Pulmonary artery endothelial cell (primary cell): ENCODE results near the gene SYNRG. TPM values are rescaled to one million over a fixed set of nuclear protein-coding genes. Genes with fewer than 3 reads are reported as not detected.
"Not testable (repeated sequence)": the region's sequence is repeated elsewhere in the genome, so short reads cannot be mapped to it uniquely, and the experiment has no call there.

Source experiments
- DNase-seq: peaks from one replicate; pipeline ENCODE4 v3.0.0-alpha.2; 2011; ENCODE audit warnings: low read depth, low spot score
- total RNA-seq: library from RNA; depleted of rRNA; stranded (reverse); fragments of >200 nt; gene quantifications from 2 replicates; pipeline ENCODE4 v1.2.3, GENCODE V29; 2014

Gene SYNRG
- total RNA-seq = 12.0 and 15.1 TPM in 2 replicates

- peak; percentile 84 for DNase-seq
These were observed at the start of gene SYNRG for GRCh38 chr17:37609170-37610040. SYNRG (minus strand) TSS chr17:37609418; CDS start chr17:37609355, 63 bp downstream.

- no peak for DNase-seq
These were observed 48.0 kb upstream of the SYNRG start for GRCh38 chr17:37657202-37657601.

- DNase-seq = no peak
These were observed 42.6 kb upstream of the SYNRG start for GRCh38 chr17:37651849-37652248.

GRCh38 chr17:37650419-37651003, 41.3 kb upstream of the SYNRG start:
- DNase-seq = no peak

DNA sequence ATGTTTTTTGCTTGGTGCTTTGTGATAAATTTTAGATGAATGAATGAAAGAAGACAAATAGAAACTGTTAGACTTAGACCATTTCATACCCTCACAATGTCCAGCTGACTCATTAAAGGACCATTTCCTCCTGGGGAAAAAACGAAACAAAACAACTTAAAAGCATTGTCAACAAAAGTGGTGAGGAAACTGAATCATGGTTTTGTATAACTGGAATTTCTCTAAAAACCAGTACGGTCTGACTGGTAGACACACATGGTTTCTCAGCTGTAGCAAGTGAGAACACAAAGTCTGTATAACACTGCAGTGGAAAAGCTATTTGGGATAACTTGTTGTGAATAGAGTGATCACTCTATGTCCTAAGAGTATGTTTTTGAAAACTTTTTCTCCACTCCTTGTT, 39.3 kb upstream of the SYNRG start:
- DNase-seq = peak; percentile 87

DNA sequence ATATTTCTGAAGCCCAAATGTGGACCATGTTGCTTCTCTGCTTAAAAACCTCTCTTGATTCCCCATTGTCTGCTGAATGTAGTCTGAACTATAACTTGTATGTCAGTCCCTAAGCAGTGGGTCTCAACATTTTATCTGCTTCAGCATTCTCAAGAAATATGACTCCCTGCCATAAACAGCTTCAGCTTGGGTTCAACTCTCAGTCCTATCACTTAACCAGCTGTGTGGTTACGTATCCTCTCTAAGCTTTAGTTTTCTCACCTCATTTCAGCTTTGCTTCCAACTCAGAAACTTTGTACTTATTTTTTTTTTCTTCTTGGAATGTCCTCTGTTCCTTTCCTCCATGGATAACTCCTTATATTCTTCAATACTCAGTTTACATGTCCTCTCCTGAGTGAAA, 38.6 kb upstream of the SYNRG start:
- no peak for DNase-seq

DNA sequence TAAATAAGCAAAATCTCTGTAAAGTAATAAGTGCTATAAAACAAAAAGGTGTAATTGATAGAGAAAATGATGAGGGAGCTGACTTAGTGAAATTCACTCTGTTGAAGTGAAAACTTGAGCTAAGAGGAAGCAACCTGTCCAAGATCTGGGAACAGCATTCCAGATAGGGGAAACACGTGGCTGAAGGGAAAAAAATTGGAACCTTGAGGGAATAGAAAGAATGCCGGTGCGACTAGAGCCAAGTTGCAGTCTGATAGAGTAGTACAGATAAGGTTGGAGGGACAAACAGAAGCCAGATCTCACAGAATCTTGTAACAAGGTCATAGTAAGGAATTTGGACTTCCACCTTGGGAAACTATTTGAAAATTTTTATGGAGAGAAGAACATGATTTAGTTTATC, 34.7 kb upstream of the SYNRG start:
- no peak for DNase-seq

GRCh38 chr17:37643118-37643766, 34.0 kb upstream of the SYNRG start, which contains the start of gene DDX52:
DDX52 (minus strand) TSS chr17:37643446; CDS start chr17:37643420, 26 bp downstream.
- peak; percentile 78 for DNase-seq

GRCh38 chr17:37642681-37643080, 33.5 kb upstream of the SYNRG start:
- DNase-seq = no peak

DNA sequence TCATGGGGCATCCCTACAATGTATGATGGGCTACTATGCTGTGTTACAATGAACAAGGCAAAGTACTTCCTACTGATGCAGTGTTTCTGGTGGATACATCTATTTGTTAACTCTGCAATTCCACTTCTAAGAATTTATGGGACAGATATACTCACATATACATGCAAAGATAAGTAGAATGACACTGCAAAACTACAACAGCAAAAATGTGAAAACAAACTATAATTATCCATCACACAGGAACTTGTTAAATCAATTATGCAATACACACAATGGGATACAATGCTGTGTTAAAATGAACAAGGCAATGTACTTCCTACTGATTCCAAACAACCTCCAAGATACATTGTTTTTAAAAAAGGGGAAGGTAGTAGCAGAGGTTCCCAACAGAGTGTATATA, 30.8 kb upstream of the SYNRG start:
- DNase-seq = no peak

DNA sequence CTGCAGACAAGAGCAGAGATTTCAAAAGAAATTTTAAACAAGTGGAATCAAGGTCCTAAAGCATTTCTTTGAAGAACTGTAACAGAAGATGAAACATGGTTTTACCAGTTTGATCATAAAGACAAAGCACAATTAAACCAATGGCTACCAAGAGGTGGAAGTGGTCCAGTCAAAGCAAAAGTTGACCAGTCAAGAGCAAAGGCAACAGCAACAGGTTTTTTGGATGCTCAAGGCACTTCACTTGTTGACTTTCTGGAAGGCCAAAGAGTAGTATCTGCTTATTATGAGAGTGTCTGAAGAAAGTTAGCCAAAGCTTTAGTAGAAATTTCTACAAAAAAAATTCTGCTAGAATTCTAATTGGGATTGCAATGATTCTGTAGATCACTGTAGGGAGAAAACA, 28.7 kb upstream of the SYNRG start:
- no peak for DNase-seq

- not testable (repeated sequence) for DNase-seq
These were observed 7.2 kb upstream of the SYNRG start for GRCh38 chr17:37616430-37616829.

- no peak for DNase-seq
These were observed 5.6 kb upstream of the SYNRG start for GRCh38 chr17:37614823-37615222.

DNA sequence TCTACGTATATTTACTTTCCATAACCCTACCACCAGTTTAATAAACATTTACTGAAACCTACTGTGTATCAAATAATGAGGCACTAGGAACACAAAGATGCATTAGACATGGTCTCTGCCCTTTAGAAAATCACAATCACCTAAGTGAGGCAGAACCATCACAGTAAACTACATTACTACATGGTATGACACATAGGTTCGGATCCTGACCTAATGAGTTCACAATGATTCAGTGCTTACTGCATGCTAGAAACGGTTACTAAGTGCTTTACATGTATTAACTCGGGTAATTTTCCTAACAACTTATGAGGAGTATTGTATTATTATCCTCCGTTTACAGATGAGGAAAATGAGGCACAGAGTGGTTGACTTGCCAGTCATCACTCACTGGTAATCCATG, 5.2 kb upstream of the SYNRG start:
- DNase-seq = no peak

DNA sequence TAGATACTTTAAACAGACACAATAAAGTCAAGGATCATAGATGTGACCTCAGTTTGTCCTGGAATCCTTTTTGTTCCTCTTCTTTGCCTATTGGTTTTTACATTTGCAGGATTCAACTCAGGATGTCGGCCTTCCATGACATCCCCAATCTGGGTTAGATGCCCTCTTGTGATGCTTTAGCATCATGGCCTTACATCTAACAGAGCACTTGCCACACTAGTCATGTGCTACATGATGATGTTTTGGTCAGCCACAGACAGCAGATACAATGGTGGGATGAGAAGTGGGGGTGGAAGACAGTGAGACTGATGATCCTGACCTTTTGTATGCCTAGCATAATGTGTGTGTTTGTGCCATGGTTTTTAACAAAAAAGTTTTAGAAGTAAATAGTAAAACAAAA, 1.8 kb upstream of the SYNRG start:
- no peak for DNase-seq

DNA sequence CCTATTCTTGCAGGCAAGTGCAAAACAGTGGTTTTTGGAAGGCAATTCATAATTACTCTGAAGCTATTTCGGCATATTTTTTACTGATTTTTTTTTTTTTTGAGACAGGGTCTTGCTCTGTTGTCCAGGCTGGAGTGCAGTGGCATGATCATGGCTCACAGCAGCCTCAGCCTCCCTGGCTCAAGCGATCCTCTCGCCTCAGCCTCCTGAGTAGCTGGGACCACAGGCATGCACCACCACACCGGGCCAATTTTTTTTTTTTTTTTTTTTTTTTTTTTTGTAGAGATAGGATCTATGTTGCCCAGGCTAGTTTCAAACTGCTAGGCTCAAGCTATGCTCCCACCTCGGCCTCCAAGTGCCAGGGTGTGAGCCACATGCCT, 813 bp upstream of the SYNRG start:
- DNase-seq = not testable (repeated sequence)

- no peak for DNase-seq
These were observed 658 bp downstream of the SYNRG start for GRCh38 chr17:37608351-37609169.

GRCh38 chr17:37607637-37608331, 1.4 kb downstream of the SYNRG start:
- no peak for DNase-seq

DNA sequence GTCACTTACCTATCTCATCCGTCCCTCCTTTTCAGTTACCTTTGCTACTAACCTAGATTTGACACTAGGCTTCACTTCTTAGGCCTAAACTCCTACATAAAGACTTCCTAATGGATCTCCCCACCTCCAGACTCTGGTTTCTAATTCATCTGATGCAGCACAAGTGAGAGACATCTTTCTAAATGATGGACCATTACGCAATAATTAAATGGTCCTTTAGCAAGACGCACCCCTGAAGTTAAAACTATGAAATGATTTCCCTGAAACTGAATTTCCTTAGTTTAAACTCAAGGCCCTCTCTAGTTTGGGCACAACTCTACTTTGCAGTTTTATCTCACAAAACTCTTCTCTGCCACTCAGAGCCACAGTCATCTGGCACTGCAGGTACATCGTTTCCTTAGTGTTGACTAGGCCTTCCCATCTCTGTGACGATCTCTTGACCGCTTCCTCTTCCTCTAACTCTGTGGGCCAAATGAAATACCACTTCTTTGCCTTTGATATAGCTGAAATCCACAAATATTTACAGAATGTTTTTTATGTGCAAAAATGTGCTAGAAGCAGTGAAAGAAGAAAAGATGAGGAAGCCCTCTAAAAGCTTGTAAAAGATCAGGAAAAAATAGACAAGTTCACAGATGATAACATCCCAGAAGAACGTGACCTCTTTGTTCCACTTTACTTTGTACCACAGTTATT, 3.3 kb downstream of the SYNRG start:
- DNase-seq = no peak

- DNase-seq = no peak
These were observed 4.1 kb downstream of the SYNRG start for GRCh38 chr17:37605081-37605480.
